Bone marrow (tissue), 2 donors: ENCODE results near the gene CDH26.

Experiments used
- DNase-seq, 2 donors: peaks; one replicate each; lab custom pipeline; 2025; lab: John Stamatoyannopoulos, UW

CDH26 gene

GRCh38 chr20:60063739-60064380 is 105.6 kb downstream of the CDH26 start:
- no peak for DNase-seq
